Lower leg skin (tissue), 3 donors: Measurements from ENCODE around the gene POFUT1.

ENCODE experiments used
- CTCF ChIP-seq, 3 donors: fragments of 450-650 bp; IDR thresholded peaks; one replicate each; pipeline ENCODE4 v1.5.1; 2016; ENCODE audit warnings: antibody characterized with exemption in 3 of 3, mild to moderate bottlenecking in 3 of 3, moderate library complexity in 2 of 3
- POLR2A ChIP-seq, 2 donors: fragments of 450-650 bp; IDR thresholded peaks; one replicate each; pipeline ENCODE4 v1.6.1; 2016 to 2017; ENCODE audit warnings: antibody characterized with exemption in 2 of 2, mild to moderate bottlenecking in 1 of 2, moderate library complexity in 1 of 2

GRCh38 chr20:32199006-32199405 is 8.7 kb upstream of the POFUT1 start:
- TF ChIP-seq CTCF (IDR thresholded peaks at IDR 0.05): no peak
- TF ChIP-seq POLR2A (IDR thresholded peaks at IDR 0.05): no peak
